Activated CD4-positive, alpha-beta T cell treated with anti-CD3 and anti-CD28 coated beads, Interleukin-2, amount 50 U/mL, for 48 hours (primary cell): ENCODE measurements around the gene SPANXD.
"Not testable (repeated sequence)": the region's sequence is repeated elsewhere in the genome, so short reads cannot be mapped to it uniquely, and the experiment has no call there.

ENCODE experiments used
- DNase-seq, 2 experiments: peaks; one replicate each; pipeline ENCODE4 v3.0.0-alpha.2; 2020

SPANXD gene

GRCh38 chrX:141698639-141699038, at the start of gene SPANXD:
SPANXD (minus strand) TSS chrX:141698739; CDS start chrX:141698405, 334 bp downstream.
- DNase-seq = not testable (repeated sequence)

GRCh38 chrX:141742666-141743065, 44.1 kb upstream of the SPANXD start:
- no peak for DNase-seq

GRCh38 chrX:141736656-141737055, 38.1 kb upstream of the SPANXD start:
- no peak for DNase-seq

GRCh38 chrX:141733371-141733770, 34.8 kb upstream of the SPANXD start:
- no peak for DNase-seq

GRCh38 chrX:141732031-141732430, 33.5 kb upstream of the SPANXD start:
- DNase-seq = no peak

- no peak for DNase-seq
These were observed 25.6 kb upstream of the SPANXD start for GRCh38 chrX:141724186-141724585.

- DNase-seq = no peak
These were observed 16.1 kb upstream of the SPANXD start for GRCh38 chrX:141714680-141715079.

GRCh38 chrX:141701072-141701471, 2.5 kb upstream of the SPANXD start:
- DNase-seq = no peak

- no peak for DNase-seq
These were observed 24.6 kb downstream of the SPANXD start for GRCh38 chrX:141673946-141674345.

- DNase-seq = no peak
These were observed 28.9 kb downstream of the SPANXD start for GRCh38 chrX:141669689-141670088.

GRCh38 chrX:141668371-141668770, 30.2 kb downstream of the SPANXD start:
- DNase-seq = no peak

GRCh38 chrX:141662781-141663180, 35.8 kb downstream of the SPANXD start:
- no peak for DNase-seq

- no peak for DNase-seq
These were observed 46.3 kb downstream of the SPANXD start for GRCh38 chrX:141652286-141652685.
